ENCODE data around the gene POMGNT2. TPM values are rescaled to one million over a fixed set of nuclear protein-coding genes. Genes with fewer than 3 reads are reported as not detected.

POMGNT2 gene
- total RNA-seq, 1 experiment from 2014 or later: 10.1 TPM

DNA sequence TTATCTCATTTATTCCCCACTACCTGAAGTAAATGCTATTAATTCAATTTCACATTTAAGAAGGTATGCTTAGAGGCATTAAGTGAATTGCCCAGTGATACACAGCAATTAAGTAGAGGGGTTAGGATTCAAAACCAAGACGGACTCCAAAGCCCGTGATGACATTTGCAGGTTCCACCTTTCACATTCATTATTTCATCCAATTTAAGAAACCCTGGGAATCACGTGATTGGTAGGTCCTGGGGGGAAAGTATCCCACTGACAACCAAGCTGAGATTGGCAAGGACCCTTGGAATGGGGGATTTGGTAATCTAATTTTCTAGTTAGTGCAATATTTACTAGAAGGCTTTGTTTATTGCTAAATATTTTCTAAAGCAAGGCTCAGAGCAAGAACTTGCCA is 1.8 kb downstream of the POMGNT2 start:
- in situ Hi-C loops (cut with HindIII; ENCODE audit: low pct_unique_long_range_greater_than_20kb, low sequenced_read_pairs): no loop called here
- intact Hi-C loops (cut with micrococcal nuclease; ENCODE audit: unreplicated experiment): no loop called here
- ChIA-PET CTCF (no interaction called here), POLR2A (no interaction called here)
- Histone ChIP-seq H3K27me3 (ENCODE audit: control insufficient read depth, insufficient read depth, low read length) (no peaks in the 10 kb centered on the region), H3K9me3 (ENCODE audit: control insufficient read depth, insufficient read depth, low read depth, low read length) (no peaks in the 10 kb centered on the region), H3K36me3 (ENCODE audit: control insufficient read depth, insufficient read depth, low read length) (no peaks in the 10 kb centered on the region), H3K4me1 (ENCODE audit: control insufficient read depth, insufficient read depth, low read length) (peaks cover 3% of the 10 kb centered on the region; the same call in 1 of the 2 replicates), H3K4me3 (ENCODE audit: low read depth in 2 of 2, low read length in 2 of 2) (no peak overlapping the region), H3K27ac (ENCODE audit: low read length) (no peak overlapping the region)
- no TSS peak for BruUV-seq (replicated peaks)
- no peak for ATAC-seq
- TF ChIP-seq, protein P1, sequence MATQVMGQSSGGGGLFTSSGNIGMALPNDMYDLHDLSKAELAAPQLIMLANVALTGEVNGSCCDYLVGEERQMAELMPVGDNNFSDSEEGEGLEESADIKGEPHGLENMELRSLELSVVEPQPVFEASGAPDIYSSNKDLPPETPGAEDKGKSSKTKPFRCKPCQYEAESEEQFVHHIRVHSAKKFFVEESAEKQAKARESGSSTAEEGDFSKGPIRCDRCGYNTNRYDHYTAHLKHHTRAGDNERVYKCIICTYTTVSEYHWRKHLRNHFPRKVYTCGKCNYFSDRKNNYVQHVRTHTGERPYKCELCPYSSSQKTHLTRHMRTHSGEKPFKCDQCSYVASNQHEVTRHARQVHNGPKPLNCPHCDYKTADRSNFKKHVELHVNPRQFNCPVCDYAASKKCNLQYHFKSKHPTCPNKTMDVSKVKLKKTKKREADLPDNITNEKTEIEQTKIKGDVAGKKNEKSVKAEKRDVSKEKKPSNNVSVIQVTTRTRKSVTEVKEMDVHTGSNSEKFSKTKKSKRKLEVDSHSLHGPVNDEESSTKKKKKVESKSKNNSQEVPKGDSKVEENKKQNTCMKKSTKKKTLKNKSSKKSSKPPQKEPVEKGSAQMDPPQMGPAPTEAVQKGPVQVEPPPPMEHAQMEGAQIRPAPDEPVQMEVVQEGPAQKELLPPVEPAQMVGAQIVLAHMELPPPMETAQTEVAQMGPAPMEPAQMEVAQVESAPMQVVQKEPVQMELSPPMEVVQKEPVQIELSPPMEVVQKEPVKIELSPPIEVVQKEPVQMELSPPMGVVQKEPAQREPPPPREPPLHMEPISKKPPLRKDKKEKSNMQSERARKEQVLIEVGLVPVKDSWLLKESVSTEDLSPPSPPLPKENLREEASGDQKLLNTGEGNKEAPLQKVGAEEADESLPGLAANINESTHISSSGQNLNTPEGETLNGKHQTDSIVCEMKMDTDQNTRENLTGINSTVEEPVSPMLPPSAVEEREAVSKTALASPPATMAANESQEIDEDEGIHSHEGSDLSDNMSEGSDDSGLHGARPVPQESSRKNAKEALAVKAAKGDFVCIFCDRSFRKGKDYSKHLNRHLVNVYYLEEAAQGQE (IDR thresholded peaks at IDR 0.05; ENCODE audit: insufficient read depth in 1 of 2, low read depth in 2 of 2, low read length in 1 of 2): no peak
- TF ChIP-seq TCF7L2 (IDR thresholded peaks at IDR 0.05; ENCODE audit: low read depth, low read length) (no peak), SIN3A (IDR thresholded peaks at IDR 0.05; ENCODE audit: borderline replicate concordance, insufficient read depth, low read depth, low read length) (no peak), POLR2AphosphoS5 (IDR thresholded peaks at IDR 0.05; ENCODE audit: low read depth, low read length) (no peak)
- TF ChIP-seq, protein P2, sequence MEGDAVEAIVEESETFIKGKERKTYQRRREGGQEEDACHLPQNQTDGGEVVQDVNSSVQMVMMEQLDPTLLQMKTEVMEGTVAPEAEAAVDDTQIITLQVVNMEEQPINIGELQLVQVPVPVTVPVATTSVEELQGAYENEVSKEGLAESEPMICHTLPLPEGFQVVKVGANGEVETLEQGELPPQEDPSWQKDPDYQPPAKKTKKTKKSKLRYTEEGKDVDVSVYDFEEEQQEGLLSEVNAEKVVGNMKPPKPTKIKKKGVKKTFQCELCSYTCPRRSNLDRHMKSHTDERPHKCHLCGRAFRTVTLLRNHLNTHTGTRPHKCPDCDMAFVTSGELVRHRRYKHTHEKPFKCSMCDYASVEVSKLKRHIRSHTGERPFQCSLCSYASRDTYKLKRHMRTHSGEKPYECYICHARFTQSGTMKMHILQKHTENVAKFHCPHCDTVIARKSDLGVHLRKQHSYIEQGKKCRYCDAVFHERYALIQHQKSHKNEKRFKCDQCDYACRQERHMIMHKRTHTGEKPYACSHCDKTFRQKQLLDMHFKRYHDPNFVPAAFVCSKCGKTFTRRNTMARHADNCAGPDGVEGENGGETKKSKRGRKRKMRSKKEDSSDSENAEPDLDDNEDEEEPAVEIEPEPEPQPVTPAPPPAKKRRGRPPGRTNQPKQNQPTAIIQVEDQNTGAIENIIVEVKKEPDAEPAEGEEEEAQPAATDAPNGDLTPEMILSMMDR (IDR thresholded peaks at IDR 0.05): no peak
- no peak for DNase-seq (ENCODE audit: low read depth, low spot score)

DNA sequence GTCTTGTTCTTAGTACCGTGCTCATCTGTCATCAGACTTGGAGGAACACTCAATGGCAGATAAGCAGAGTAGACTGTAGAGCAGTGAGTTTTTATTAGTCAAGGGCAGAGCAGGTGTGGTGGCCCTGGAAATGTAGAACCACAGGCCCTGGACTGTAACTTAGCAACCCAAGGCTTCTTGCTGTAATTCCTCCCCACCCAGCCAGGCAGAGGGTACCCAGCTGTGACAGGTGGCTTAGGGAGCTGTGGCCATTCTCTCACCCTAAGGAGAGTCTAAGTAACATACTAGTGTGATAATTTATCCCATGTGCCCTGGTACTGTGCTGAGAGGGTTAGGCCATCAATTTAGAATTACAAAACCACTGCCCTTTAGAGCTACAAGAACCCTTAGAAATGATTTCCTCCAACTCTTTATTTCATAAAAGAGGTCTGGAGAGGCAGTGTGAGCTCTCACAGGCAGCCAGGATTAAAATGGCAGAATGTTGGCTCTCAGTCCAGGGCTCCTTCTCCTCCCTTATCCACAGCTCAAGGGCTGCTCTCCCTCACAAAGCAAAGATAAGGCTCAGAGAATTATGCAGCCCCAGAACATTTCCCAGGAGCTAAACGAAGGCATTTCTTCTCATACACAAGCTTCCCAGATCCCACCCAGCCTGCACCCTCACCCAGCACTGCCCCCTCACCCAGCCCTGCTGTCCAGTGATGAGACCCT is 3.0 kb downstream of the POMGNT2 start:
- in situ Hi-C loops (cut with HindIII; ENCODE audit: low pct_unique_long_range_greater_than_20kb, low sequenced_read_pairs): no loop called here
- H3K27me3 ChIP-seq (ENCODE audit: control insufficient read depth, insufficient read depth, low read length): no peaks in the 10 kb centered on the region
- DNase-seq (ENCODE audit: low read depth, low spot score): no peak
- H3K4me3 ChIP-seq (ENCODE audit: low read depth in 2 of 2, low read length in 2 of 2): no peak overlapping the region
- peaks cover 3% of the 10 kb centered on the region; the same call in 1 of the 2 replicates for H3K4me1 ChIP-seq (ENCODE audit: control insufficient read depth, insufficient read depth, low read length)
- ATAC-seq: no peak
- no peaks in the 10 kb centered on the region for H3K9me3 ChIP-seq (ENCODE audit: control insufficient read depth, insufficient read depth, low read depth, low read length)
- H3K36me3 ChIP-seq (ENCODE audit: control insufficient read depth, insufficient read depth, low read length): no peaks in the 10 kb centered on the region
- ChIA-PET CTCF (no interaction called here), POLR2A (no interaction called here)
- no peak for TF ChIP-seq POLR2AphosphoS5 (IDR thresholded peaks at IDR 0.05; ENCODE audit: low read depth, low read length)
- TF ChIP-seq TCF7L2 (IDR thresholded peaks at IDR 0.05; ENCODE audit: low read depth, low read length): no peak
- TF ChIP-seq, protein P2 (IDR thresholded peaks at IDR 0.05): no peak
- TF ChIP-seq, protein P1 (IDR thresholded peaks at IDR 0.05; ENCODE audit: insufficient read depth in 1 of 2, low read depth in 2 of 2, low read length in 1 of 2): no peak
- TF ChIP-seq SIN3A (IDR thresholded peaks at IDR 0.05; ENCODE audit: borderline replicate concordance, insufficient read depth, low read depth, low read length): no peak
- no peak overlapping the region for H3K27ac ChIP-seq (ENCODE audit: low read length)
- BruUV-seq (replicated peaks): no TSS peak
- intact Hi-C loops (cut with micrococcal nuclease; ENCODE audit: unreplicated experiment): no loop called here

Data from Panc1 (cell line).